OCI-M2 (cell line): Measurements from ENCODE around the gene FAM3C.
"Not testable (repeated sequence)": the region's sequence is repeated elsewhere in the genome, so short reads cannot be mapped to it uniquely, and the experiment has no call there.

ENCODE experiments used
- DNase-seq: peaks from one replicate; lab custom pipeline; 2025; ENCODE audit not compliant: unreplicated experiment; lab: John Stamatoyannopoulos, UW

Gene FAM3C, protein sequence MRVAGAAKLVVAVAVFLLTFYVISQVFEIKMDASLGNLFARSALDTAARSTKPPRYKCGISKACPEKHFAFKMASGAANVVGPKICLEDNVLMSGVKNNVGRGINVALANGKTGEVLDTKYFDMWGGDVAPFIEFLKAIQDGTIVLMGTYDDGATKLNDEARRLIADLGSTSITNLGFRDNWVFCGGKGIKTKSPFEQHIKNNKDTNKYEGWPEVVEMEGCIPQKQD

DNA sequence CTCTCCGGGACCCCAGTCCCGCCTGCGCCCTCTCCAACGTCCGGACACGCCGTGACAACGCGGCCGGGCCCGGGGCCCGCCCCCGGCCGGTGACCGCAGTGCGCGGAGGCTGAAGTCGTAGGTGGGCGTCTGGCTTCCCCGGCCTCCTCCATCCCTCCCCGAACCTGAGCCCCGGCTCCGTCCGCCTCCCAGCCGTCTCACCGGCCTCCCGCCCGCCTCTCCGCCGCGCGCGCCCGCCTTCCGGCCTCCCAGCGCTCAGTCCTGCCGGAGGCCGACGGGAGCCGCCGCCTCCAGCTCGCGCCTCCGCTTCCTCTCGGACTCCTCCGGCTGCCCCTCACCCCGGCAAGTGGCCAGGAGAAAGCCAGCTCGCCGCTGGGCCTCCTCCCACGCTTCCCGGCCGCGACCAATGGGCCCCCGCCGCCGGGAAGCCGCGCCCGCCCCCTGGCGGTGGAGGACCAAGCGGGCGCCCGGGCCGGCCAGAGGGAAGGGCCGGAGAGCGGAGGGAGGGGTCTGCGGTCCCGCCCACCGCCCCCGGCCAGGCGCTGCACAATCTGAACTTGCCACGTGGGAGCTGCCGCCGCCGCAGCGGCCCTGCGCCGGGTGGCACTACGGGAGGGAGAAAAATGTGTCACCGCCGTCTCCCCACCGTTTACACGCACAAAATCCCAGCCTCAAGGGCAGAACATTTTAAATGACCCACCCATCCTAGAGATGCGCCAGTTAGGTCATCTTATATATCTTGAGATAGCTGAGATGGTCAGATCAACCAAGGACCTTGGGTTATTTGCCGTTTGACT is at the start of gene FAM3C:
Gene FAM3C (minus strand): TSS at position 348 of the 797 bp plus-strand sequence. CDS start 13,339 bp downstream, outside the sequence.
- DNase-seq: peak; percentile 76

DNA sequence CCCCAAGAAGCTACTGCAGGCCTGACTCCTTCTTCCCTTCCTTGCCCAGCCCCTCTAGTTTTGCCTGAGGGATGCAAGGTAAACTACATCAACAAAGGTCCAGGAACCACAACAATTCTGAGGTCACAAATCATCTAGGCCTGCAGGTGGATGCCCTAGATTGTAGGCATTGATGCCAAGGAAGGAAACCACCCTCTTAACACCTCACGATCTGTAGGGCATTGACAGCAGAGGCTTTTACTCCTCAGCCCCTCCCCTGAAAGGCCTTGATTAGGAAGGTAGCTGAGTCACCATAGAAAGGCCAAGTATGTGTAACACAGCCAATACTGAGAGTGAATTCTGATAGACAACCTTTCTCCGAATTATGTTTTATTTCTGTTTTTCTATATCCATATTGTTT is 46.7 kb upstream of the FAM3C start:
- no peak for DNase-seq

DNA sequence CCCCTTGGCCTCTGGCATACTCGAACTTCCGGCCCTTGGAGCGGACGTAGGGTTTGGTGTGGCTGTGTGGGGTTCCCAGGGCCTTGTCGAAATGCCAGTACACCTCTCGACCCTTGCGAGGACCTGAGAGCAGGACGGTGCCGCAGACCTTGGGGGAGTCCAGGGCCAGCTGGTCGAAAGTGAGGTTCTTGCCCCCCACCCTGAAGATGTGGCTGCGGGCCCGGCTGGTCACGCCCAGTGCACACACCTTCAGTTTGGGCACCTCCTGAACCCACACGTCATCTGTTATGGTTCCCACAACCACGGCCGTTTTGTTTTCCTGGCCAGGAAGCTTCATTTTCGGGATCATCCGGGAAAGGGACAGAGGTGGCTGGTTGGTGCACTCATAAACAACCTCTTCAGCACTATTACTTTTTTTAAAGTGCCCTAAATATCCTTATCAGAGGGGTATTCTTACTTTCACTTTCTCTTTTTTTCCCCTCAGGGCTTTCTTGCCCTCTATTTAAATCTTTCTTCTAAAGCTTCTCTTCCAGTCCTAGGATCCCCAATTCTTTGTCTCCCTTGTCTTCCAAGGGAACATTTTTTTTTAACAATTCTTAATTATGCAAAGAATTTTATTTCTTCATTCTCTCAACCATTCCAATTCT is 44.9 kb upstream of the FAM3C start:
- no peak for DNase-seq

DNA sequence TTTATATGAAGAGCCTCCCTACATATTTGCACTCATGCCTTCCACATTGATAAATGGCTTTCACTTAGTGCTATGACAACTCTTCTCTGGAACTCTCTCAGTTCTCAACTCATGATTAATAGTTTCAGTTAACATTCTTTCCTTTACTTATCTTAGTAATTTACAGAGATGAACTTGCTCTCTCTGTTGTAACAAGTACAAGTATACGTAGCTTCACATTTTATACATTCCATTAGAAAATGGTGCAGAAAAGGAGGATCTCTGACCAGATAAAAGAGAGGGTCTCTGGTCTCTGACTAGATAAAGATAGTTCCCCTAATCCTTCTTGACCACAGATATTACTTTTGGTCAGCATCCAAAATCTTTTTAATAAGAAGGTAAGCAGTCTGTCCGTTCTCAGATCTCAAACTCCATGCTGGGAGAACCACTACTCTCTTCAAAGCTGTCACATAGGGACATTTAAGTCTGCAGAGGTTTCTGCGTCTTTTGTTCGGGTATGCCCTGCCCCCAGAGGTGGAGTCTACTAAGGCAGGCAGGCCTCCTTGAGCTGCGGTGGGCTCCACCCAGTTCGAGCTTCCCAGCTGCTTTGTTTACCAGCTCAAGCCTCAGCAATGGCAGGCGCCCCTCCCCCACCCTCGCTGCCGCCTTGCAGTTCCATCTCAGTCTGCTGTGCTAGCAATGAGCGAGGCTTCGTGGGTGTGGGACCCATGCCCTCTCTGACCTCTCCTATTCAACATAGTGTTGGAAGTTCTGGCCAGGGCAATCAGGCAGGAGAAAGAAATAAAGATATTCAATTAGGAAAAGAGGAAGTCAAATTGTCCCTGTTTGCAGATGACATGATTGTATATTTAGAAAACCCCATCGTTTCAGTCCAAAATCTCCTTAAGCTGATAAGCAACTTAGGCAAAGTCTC is 42.2 kb upstream of the FAM3C start:
- DNase-seq: peak; percentile 38

DNA sequence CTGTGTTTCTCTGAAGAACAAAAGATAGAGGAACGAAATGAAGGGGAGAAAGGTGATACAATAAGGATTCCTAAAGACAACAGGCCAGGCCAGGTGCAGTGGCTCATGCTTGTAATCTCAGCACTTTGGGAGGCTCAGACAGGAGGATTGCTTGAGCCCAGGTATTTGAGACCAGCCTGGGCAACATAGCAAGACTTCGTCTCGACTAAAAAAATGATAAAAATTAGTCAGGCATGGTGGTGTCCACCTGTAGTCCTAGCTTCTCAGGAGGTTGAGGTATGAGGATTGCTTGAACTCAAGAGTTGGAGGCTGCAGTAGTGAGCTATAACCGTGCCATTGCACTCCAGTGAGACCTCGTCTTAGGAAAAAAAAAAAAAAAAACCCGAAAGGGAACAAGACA is 41.4 kb upstream of the FAM3C start:
- DNase-seq: no peak

DNA sequence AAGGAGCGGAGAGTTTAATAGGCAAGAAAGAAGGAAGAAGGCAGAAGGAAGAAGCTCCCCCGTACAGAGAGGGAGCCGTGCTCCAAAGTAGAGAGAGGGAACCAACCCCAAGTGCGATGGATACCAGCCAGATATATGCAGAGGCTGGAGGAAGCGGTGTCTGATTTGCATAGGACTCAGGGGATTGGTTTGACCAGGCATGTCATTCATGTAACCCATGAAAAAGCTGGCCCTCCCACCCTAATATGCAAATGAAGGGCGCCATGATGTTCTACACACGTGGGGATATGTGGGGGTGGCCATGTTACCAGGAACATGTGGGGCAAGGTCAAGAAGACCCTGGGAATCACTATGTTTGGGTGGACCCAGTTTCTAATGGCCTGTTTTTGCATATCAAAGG is 40.6 kb upstream of the FAM3C start:
- DNase-seq: no peak

DNA sequence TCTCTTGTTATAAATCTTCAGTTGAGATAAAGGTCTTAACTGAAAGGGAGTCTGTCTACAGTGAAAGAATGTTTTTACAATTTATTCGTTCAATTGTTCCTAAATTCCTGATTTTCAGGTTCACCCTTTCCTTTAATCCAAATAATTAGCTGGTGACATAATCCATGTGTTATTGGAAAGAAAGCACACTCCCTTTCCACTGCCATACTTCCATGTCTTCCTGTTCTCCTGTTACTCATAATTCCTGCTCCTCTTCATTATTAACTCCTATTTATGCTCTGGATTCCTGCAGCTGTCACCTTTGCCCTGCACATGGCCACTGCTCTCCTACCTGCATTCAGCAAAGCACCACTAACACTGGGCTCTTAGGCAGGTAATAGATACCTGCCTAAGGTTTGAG is 40.0 kb upstream of the FAM3C start:
- no peak for DNase-seq

DNA sequence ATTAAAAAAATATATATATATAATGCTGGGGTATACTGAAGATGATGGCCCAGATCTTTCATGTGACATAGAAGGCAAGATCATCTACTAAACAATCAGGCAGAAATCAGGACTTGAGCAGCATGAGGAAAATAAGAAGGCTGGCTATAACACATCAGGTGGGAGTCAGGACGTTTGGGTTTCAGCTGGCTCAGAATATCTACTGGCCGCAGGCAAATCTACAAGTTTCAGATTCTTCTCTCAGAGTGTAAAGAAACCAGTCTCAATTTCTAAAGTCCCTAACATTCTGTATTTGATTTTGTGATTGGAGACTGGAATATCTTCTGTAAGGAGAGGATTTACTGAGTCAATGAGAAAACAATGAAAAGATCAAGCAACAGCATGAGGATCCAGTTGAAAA is 37.7 kb upstream of the FAM3C start:
- DNase-seq: no peak

DNA sequence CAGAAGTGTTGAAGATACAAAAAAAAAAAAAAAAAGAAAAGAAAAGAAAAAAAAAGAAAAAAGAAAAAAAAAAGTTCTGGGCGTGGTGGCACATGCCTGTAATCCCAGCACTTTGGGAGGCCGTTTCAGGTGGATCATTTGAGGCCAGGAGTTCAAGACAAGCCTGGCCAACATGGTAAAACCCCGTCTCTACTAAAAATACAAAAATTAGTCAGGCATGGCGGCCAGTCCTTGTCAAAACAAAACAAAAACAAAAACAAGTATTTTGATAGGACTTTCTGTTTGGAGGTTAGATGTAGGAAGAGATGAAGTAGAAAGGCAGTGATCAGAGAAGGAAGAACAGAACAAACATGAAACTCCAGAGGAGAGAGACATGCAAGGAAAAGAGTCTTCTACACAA is 36.4 kb upstream of the FAM3C start:
- DNase-seq: not testable (repeated sequence)

DNA sequence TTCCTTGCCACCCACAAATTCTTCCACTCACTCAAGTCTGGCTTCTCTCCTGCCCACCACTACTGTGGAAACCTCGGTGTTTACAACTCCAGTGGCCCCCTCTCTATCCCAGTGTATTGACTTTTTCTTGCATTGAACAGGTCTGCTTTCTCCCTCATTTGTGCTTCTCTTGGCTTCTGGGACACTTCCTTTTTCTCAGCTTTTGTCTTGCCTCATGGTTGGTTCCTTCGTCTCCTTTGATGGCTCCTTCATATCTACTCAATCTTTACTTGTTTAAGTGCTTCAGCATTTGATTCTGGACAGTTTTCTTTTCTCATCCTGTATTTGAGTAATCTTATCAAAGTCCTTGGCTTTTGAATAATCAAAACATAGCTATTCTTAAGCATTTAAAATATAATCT is 35.9 kb upstream of the FAM3C start:
- DNase-seq: no peak

DNA sequence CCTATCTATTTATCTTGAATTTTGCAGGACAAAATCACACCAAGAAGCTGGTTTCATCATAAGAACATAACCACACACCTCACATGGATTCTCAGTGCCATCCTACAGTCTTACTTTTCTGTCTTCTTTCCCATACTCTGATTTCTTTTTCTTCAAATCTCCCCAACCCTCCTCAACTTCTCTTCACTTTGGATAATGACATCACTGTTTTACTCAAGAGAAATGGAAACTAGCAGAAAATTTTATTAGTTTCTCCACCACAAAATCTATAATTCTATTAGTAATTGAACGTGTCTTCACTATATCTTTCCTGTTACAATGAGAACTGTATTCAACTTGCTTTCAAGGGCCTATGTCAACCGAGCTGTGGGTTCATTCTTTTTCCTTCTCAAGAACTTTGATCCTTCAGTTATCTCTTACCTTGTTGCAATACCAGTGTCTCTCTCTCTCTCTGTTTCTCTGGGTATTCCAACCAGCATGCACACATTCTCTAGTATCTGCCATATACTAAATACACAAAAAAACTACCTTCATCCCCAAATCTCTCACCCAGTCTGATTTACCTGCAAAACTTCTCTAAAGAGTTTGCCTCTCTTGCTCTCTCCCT is 35.4 kb upstream of the FAM3C start:
- DNase-seq: no peak

DNA sequence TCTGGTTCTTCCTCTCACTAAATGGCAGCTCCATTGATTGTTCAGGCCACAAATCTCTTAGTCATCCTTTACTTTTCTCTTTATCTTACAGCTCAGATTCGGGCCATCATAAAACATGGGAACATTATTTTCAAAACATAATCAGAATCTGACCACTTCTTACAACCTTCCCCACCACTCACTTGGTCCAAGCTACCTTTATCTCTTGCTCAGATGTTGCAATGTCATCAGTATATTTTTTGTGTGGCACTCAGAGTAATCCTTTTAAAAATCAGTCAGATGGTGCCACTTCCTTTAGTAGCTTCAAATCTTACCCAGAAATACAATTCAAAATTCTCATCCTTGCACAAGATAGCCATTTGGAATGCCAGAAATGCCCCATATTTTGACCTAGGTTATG is 34.5 kb upstream of the FAM3C start:
- no peak for DNase-seq

DNA sequence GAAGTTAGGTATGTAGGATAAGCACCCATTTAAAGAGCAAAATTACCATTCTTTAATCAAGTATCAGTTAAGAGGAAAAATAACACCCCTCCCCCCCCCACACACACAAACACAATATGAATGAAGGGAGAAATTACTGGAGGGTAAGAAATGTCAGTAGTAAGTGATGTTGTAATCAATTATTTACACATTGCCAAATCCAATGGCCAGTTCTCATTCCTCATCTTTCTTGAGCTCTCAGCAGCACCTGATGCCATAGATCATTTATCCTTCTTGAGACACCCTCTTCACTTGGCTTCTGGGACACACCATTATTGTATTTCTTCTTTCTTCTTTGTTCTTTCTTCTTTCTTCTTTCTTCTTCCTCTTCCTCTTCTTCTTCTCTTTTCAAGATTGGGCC is 33.7 kb upstream of the FAM3C start:
- DNase-seq: no peak

DNA sequence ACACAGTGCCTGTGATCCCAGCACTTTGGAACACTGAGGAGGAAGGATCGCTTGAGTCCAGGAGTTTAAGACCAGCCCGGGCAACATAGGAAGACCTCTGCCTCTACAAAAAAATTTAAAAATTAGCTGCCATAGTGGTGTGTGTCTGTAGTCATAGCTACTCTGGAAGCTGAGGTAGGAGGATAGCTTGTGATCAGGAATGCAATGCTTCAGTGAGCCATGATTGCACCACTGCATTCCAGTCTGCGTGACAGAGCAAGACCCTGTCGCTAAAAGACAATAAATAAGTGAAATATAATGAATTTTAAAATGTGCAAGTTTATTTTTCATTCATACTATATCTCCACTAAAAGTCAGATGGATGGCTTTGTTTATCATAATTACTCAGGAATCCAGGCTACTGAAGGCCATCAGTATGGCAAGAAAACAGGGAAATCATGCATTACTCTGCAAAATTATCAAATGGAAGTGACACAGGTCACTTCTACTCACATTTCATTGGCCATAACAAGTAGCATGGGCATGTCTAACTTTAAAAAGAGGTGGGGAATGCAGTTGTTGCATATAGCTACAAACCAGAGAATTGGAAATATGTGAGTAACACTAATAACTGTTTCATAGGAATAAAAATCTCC is 32.9 kb upstream of the FAM3C start:
- DNase-seq: no peak

DNA sequence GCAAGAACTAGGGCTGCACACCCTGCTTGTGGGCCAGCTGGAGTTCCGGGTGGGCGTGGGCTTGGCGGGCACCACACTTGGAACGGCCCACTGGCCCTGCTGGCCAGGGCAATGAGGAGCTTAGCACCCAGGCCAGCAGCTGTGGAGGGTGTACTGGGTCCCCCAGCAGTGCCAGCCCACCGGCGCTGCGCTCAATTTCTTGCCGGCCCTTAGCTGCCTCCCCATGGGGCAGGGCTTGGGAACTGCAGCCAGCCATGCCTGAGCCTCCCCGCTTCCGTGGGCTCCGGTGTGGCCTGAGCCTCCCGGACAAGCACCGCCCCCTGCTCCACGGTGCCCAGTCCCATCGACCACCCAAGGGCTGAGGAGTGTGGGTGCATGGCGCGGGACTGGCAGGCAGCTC is 25.6 kb upstream of the FAM3C start:
- DNase-seq: not testable (repeated sequence)

DNA sequence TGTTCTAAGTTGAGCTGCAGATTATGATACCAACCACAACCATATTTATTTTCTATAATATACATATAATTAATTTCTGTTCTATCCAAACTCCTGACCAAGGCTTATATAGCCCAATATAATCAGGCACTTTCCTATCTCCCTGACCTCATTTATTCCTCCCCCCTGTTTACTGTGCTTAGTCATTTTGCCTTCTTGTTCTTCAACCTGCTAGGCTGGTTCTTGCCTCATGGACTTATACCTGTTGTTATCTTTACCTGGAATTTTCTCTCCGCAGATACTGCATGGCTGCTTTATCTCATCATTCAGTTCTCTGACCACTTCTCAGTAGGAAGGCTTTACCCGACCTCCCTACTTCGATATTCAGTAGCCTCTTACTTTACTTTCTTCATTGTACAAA is 24.9 kb upstream of the FAM3C start:
- DNase-seq: no peak

DNA sequence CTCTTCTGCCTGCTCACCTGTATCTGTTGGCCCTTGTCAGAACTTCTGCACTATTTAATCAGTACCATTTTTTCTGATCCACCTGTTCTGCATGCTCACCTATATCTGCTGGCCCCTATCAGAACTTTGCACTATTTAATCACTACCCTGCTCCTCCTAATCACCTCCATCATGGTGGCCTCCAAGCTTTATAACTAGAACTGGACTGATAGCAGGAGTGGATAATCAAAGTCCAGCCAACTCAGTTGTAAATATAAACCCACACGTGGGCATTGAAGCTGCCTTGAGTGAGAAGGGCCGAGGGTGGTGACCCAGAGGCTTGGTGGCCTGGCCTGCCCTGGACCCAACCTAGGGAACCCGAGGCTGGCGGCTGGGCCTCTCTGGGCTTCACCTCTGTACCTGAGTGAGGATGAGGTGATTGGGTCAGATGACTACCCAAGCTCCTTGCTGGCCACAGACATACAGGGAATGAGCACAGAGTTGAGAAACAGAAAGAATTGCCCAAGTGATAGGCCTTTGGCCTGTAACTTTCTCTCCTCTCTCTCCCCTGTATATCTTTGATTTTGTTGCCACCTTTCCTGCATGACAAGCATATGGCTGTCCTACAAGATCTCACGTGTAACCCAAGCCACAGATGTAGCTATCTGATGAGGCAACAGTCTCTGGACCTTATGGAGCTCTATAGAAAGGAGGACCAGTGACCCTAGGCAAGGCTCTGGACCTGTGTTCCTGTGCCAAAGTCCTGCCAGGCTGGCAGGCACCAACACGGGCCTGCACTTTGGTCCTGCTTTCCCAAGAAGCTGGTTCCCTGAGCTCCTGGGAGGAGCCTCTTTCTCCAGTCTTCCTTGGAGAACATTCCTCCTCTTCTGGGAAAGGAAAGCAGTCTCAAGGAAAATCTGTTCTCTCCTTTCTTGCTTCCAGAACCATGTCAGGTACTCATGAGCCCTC is 23.4 kb upstream of the FAM3C start:
- no peak for DNase-seq

DNA sequence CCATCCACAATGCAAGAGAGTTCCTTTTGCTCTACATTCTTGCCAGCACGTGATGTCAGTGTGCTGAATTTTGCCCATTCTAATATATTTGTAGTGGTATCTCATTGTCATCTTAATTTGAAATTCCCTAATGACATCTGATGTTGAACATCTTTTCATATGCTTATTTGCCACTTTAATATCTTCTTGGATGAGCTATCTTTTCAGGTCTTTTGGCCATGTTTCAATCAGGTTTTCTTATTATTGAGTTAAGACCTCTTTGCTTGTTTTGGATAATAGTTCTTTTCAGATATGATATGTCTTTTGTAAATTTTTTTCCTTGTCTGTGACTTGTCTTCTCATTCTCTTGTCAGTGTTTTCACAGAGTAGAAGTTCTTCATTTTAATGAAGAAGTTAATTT is 20.4 kb upstream of the FAM3C start:
- no peak for DNase-seq

DNA sequence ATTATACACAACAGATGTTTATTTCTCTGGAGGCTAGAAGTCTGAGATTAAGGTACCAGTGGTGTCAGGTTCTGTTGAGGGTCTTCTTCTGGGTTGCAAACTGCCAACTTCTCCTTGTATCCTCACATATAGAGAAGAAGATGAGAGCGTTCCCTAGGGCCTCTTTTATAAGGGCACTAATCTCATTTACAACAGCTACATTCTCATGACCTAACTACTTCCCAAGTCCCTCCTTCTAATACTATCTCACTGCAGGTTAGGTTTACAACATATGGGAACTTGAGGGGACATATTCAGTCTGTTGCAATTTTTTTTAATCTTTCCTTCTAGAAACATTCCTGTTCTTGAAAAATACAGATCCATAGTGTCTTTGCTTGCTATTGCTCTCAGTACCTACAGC is 18.3 kb upstream of the FAM3C start:
- DNase-seq: no peak
